Stimulated activated CD4-positive, alpha-beta T cell treated with anti-CD3 and anti-CD28 coated beads, Interleukin-4, amount 100 ng/mL, for 24 hours (primary cell): Measurements from ENCODE around the gene UNC13C.
"Not testable (repeated sequence)": the region's sequence is repeated elsewhere in the genome, so short reads cannot be mapped to it uniquely, and the experiment has no call there.

Experiments
- DNase-seq: peaks from one replicate; pipeline ENCODE4 v3.0.0-alpha.2; 2020

UNC13C gene

DNA sequence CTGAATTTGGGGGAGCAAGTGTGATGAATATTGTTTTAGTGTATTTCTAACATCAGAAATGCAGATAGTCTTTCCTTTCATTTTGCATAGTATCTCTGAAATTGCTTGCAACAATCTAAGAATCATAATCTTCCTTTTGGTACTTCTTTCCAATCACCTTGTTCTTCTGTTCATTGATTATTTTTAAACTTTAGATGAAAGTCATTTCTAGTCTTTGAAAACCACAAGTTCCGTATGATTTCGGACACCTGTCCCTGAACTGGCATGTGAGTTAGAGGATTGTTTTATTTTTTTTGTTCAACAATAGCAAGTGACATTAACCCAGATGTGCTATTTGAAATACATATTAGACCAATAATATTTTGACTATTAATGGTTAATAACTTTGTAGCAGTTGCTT is 329.7 kb downstream of the UNC13C start:
- no peak for DNase-seq

DNA sequence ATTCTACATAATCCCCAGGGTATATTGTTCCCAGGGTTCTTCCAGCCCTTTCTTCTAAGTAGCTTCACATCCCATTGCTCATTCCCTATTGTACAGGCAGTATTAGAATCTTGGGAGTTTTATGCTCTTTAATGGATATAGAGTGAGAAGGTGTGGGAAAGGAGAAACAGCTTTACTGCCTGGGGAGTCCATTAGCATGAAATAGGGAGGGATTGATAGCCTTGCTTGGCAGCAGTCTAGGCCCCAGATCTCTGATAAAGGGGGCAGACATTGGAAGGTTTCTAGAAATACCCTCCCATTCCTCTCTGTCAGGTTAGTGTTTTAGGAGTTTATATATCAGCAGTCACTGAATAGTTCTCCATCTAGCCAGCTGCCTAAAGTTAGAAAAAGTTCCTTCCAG is 334.3 kb downstream of the UNC13C start:
- no peak for DNase-seq

DNA sequence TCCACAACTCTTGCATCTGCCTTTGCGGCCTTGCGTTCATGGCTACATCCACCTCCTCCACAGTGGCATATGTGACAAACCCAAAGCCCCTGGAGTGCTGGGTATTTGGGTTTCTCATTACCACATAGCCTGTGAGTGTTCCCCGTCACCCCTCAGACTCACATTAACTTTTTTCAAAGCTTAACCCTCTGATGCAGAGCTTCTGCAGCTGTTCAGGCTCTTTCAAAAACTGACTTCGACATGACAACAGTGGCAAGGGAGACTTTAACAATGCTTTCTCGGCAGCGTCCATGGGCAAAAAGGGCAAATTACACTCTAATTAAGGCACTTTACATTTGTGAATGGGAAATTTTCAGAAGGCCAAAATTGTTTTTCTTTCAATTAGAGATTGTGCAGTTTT is 343.2 kb downstream of the UNC13C start:
- DNase-seq, result no peak

DNA sequence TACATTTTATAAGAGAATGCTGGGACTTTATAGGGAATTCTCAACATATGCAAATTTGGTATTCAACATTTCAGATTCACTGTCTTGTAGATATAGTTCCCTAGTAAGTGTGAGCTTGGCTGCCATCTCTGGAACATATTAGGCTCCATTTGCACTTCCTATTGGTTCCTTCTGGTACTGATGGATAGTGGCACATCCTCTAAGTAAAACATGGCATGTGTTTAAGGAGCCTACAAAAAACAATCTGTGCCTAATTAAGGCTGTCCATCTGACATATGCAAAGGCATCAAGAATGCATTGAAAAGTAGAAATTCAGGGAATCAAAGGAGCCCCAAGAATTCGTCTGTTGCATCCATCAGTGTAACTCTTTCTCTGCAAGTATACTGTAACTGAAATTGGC is 344.1 kb downstream of the UNC13C start:
- DNase-seq, result no peak

DNA sequence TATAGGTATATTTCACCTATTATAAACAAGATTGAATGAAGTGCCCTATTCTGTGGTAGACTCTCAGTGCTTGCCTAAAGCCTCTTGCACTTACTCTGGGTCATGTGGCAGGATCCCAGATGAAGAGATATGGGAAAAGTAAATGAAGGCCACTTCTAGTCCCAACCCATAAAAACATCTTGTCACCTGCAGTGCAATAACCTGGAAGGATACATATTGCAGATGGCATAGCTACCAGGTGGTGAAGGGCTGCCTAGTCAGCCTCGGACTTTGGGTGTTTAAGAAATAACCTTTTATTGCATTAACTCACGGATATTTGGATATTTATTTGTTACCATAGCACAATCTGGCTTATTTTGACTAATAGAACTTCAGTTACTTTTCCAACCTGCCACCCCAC is 367.1 kb downstream of the UNC13C start:
- DNase-seq, result no peak

DNA sequence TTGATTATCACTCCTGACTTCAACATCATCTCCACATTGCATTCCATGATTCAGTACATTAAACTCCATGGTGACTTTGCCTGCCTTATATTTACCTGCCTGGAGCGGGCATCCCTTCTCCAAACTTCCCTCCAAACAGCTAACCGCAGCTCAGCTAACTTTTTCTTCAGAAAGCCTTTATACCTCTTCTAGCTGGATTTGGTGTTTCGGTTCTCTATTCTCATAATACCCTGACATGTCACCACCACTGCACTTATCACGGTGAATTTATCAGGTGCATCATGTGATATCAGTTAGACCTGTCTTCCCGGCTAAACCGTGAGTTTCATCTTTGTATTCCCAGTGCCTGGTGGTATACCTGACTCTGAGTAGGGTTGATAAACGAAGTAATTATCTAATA is 367.6 kb downstream of the UNC13C start:
- DNase-seq, result no peak

DNA sequence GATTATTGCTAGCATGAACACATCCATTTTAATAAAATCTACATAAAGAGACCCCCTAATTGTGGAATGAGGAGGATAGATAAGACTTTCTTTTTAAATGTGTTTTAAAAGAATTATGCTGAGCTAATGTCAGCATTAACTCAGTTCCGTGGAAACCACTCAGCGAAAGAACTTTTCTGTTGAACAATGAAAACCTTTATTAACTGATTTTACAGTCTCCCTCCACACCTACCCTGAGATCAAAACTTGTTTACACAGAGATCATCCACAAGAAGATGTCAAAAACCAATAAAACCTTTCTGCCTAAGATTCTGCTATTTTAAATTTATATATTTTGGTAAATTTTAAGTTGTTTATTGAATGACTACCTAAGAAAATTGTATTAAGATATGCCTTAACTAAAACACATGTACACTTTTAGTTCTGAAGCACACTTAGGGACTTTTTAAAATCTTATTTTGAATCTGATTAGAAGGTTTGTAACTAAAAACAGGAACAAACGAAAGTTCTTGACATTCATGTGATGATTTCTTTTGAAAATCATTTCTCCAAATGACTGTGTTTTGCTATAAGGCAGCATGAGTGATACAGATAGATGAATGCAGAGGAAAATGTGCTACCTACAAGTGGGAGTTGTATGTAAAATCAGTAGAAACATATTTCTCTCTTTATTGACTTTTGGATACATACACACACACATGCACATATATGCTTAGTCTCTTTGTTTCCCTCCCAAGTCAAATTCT is 369.0 kb downstream of the UNC13C start:
- no peak for DNase-seq

DNA sequence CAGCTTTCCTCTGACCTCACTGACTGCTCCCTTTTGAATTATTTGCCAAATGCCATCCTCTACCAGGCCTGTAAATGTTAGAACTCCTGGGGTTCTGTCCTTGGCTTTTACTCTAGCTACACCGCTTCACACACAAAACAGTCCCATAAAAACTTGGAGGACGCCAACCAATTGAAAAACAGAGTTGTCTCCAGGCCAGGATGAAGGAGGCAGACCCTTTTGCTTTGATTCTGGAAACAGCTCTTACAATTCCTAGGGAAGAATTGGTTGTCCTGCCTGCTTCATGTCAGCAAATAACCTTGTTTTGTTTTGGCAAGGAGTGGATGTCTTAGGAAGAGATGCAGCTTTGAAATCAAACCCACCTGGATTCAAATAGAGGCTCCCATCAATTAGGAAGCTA is 375.5 kb downstream of the UNC13C start:
- no peak for DNase-seq

DNA sequence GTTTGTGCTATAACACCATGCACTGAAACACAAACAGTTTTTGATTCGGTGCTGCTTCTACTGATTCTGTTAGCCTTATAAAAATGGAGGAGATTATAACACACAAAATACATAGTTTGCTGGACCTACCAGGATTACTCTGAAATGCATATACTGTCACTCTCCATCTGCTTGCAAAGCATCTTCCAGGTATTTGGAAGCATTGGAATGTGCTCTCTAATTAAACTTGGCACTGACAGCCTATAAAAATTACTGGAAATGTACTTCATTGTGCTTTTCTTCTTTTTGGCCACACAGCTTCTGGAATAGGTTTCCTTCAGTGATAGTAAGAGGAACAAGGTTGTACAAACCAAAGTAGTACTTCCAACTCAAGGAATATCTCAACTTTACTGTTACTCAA is 376.1 kb downstream of the UNC13C start:
- no peak for DNase-seq

DNA sequence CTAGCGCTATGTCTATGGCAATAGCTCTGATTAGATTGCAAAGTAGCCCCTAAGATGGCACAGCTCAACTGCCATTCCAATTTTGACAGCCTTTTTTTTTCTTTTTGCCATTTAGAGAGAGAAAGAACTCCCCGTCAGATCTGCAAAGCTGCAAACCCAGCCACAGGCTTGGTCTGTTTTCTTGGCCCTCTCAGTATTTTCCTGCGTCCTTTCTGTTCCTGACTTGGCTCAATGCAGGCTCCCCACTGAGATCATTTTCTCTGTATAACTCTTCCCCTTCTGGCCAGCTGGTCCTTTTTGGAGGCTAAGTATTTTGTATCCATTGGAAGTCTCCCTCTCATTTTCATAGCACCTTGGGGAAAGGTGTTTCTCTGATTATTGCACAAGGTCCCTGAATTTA is 386.7 kb downstream of the UNC13C start:
- no peak for DNase-seq

DNA sequence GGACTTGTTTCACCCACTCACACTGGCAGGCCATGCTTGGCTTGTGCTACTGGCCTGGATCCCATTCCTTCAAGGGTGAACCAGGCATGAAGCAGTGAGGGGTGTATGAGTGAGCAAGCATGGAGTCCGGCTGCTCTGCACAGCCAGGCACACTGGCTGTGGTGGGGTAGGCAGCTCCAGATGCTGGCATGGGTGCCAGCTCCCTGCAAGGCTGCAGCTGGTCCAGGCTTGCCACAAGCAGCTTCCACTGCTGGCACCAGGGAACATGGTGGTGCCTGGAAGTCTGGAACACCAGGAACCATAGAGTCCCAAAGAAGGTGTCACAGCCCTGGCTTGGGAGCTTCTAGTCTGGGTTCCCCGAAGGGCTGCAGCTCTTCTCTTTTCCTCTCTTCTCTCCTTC is 395.1 kb downstream of the UNC13C start:
- DNase-seq, result no peak

DNA sequence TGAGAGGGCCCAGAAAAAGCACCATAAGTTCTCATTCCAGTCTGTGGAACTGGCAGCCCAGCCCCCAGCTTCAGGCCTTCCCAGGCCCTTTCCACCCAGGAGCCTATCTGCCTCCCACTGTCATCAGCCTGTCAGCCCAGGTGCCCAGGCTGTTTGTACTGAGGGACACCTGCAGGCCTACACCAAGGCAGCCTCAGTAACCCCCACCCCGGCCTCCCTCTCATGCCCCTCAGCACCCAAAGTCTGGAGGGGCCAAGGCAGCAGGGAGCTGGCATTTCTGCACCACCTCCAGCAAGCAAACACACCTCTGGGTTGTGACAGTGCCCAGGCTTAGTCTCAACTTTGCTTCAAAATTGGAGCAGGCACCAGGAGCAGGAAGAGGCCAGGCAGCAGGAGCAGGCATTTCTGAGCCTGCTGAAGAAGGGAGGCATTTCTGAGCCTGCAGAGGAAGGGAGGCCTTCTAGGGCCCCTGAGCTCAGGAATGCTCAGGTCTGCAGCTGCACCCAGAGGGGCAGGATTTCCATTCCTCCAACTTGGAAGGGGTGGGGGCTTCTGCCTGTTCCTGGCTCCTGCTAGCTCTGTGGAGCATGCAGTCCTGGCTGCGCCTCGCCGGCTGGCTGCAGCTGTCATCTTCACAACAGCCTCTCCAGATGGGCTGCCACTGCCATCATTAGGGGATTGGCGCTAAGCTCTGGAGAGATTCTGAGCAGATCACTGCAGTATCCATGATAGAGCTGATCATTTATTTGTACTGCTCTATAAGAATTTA is 396.1 kb downstream of the UNC13C start:
- no peak for DNase-seq

DNA sequence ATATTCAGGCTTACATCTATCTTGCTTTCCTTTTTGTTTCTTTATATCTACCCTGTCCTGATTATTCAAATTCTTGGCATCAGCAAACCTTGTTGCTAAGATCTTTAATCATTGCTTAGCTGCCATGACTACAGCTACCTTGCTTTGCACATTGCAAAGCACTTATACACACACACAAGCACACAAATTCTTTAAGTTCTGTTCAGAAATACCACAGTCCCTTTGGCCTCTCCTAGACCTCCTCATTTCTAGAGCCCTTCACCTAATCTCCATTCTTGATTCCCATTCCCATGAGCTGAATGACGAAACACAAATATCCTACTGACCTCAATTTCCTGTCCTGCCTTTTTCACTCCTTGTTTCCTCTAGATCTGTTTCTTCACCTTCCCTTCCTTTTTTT is 409.6 kb downstream of the UNC13C start:
- DNase-seq, result no peak

DNA sequence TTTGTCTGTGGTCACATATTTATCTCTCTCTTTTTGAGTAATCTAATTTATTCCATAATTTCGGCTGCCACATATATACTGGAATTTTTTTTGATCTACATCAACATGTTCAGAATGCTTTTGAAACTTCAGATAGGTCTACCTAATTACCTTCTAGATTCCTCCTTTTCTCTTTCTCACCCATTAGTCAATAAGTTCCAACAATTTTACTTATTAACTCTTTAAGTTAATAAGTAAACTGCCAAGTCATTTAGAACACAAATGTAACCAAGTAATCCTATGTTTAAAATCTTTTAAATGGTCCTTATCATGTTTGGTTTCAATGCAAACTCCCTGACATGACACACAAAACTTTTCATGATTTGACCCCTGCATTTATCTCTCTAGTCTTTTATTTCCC is 410.5 kb downstream of the UNC13C start:
- DNase-seq, result no peak

DNA sequence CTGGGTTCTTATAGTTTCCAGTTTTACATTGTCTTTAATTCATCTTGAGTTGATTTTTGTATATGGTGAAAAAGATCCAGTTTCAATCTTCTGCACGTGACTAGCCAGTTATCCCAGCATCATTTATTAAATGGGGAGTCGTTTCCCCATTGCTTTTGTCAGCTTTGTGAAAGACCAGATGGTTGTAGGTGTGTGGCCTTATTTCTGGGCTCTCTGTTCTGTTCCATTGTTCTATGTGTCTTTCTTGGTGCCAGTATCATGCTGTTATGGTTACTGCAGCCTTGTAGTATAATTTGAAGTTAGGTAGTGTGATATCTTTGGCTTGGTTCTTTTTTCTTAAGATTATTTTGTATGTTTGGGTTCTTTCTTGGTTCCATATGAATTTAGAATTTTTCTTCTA is 432.2 kb downstream of the UNC13C start:
- no peak for DNase-seq

DNA sequence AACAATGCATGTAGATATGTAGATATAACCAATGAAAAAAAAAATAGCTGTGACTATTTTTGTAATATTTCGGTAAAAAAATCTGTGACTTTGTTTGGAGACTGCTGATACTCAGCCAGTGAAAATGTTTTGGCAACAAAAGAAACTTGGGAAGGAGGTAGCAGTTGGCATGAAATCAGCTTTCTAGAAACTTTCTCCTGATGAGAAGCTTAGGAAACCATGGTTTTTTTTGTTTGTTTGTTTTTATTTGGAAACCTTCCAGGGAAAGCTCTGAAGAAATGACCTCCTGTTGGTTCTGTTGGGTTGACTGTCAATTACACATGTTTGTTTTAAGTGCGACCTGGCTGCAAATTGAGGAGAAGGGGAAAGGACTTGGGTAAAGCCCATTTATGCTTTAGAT is 445.9 kb downstream of the UNC13C start:
- DNase-seq, result no peak

DNA sequence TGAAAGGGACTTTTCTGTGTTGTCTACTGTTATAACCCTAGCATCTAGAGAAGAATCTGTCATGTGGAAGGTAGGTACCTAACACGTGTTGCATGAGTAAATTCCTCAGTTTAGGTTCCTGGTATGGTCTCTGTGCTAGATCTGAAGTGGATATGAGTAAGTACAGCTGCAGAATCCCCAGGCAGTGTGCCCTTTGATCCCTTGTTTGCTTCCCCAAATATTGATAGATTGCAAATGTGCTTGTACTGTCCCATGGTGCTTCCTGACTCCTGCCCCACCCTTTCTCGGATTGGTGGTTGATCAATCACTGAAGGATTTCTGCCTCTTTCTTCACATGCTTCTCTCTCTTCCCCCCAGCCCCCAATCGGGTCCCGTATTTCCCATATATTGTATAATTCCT is 450.4 kb downstream of the UNC13C start:
- no peak for DNase-seq

DNA sequence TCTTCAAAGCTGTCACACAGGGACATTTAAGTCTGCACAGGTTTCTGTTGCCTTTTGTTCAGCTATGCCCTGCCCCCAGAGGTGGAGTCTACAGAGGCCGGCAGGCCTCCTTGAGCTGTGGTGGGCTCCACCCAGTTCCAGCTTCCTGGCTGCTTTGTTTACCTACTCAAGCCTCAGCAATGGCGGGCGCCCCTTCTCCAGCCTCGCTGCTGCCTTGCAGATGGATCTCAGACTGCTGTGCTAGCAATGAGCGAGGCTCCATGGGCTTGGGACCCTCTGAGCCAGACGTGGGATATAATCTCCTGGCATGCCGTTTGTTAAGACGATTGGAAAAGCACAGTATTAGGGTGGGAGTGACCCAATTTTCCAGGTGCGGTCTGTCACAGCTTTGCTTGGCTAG is 472.0 kb downstream of the UNC13C start:
- not testable (repeated sequence) for DNase-seq

DNA sequence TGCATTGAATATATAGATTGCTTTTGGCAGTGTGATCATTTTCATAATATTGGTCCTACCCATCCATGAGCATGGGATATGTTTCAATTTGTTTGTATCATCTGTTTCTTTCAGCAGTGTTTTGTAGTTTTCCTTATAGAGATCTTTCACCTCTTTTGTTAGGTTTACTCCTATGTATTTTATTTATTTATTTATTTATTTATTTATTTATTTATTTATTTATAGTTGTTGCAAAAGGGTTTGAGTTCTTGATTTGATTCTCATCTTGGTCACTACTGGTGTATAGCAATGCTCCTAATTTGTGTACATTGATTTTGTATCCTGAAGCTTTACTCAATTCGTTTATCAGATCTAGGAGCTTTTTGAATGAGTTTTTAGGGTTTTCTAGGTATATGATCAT is 478.2 kb downstream of the UNC13C start:
- no peak for DNase-seq

DNA sequence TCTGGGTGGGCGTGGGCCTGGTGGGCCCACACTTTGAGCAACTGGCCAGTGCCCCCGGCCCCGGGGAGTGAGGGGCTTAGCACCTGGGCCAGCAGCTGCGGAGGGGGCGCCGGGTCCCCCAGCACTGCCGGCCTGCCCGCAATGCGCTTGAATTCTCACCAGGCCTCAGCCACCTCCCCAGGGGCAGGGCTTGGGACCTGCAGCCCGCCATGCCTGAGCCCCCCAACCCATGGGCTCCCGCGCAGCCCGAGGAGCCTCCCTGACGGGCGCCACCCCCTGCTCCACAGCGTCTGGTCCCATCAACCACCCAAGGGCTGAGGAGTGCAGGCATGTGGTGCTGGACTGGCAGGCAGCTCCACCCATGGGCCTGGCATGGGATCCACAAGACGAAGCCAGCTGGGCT is 484.3 kb downstream of the UNC13C start:
- no peak for DNase-seq

DNA sequence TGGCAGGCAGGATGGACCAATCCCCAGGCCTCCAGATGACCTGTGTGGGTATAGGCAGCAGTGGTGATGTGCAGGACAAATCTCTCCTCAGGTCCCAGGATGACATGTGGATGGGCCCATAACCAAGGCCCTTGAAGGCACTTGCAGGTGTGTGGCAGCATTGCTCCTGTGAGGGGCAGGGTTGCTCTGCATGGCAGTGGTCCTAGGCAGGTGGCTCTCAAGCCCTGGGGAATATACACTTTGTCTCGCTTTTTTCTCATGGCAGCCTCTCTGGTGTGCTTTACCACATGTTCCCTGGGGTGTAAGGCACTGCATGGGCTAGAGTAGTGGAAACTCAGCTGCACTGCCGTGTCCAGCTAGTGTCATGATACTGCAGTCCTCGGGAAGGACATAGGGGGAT is 503.6 kb downstream of the UNC13C start:
- no peak for DNase-seq

DNA sequence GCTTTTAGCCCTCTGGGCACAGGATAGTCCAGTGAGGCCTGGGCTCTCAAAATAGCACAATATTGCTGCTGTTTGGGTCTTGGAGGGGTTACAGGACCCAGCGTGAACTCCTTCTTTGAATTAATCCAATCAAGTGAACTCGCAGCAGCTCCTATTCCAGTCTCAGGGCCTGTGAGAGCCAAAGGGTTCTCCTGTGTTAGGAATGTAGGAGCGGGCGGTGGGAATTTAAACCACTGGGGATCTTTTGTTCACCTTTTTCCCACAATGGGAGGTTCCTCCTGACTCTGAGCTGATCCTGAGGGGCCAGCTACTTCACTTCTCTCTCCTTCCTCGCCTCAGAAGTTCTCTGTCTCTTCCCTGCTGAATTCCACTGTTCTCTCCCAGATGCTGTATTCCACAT is 504.0 kb downstream of the UNC13C start:
- no peak for DNase-seq

DNA sequence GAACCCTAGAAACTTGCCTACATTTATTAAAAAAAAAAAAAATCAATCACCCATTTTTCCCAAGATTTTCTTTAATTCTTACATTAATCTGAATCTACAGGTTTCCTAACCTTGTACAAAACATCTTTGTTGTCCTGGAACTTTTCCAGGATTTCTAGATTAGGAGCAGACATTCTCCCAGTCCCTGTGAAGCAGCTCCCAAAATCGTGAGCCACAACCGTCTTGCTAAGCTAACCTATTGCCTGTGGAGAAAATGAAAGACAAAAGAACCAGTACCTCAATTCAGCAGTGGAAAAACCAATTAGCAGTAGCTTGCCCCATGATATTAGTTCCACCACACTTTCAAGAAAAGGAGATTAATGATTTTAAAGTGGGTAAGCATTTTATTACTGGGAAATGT is 522.1 kb downstream of the UNC13C start:
- DNase-seq, result no peak

DNA sequence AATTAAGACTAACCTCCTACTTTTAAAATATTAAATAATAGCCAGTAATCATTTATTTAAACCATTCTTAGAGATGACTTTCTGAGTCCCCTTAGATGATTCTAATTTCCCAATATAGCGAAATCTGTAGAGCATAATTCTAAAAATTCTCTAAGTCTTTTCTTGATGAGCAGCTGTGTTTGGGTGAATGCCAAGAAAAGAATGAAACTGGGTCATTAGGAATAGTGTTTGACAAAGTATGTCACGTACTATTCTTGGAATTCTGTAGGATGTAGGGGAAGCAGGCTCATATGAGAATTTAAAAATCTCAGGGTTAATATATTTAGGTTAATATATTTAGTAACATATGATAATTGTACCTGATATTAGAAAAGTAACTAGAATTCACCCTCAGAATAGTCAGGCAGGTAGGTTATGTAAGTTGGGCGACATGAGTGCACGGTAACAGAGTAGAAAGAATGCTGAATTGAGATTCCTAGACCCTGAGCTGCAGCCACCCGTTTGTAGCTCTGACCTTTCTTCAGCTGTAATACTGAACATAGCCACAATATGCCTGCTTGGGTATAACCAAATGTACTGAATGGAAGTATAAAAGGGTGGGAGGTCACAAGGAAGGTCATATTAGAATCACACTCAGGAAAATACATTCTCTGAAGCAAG is 524.3 kb downstream of the UNC13C start:
- no peak for DNase-seq
